Measurements from ENCODE around the gene USF2. TPM values are rescaled to one million over a fixed set of nuclear protein-coding genes. Genes with fewer than 3 reads are reported as not detected.
A peak's percentile ranks its signal among the peaks of the same experiment; 100 is the strongest.

Gene USF2
- total and polyA plus RNA-seq, 2 of the 4 experiments (the other 2 are of a cell fraction): 21.3 to 65.6 TPM

DNA sequence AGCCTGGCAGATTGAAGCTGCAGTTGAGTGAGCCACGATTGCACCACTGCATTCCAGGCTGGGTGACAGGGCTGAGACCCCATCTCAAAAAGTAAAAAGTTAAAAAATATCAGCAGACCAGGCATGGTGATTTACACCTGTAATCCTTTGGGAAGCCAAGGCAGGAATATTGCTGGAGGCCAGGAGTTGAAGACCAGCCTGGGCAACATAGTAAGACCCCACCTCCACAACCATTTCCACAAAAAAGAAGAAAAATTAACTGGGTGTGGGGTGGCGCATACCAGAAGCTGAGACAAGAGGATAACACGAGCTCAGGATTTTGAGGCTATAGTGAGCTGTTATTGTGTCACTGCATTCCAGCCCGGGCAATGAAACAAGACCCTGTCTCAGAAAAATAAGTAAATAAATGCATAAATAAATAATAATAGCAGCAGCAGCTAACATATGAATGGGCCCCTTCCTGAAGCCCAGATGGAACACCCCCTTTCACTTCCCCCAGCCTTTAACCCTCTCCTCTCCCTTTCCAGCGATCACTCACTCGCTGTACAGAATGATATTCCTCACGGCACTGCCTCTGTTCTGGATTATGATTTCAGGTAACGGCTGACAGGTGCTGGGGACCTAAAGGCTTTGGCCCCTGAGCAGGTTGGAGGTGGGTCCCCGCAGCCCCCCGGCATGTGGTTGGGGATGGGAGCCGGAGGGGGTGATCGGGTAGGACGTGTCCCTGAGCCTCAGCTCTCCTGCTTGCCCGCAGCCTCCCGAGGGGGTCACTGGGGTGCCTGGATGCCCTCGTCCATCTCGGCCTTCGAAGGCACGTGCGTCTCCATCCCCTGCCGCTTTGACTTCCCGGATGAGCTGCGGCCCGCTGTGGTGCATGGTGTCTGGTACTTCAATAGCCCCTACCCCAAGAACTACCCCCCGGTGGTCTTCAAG lies 26.4 kb downstream of the USF2 start:
- POLR2A ChIA-PET (ENCODE audit: unreplicated experiment): no interaction called here
- Histone ChIP-seq H2BK15ac (ENCODE audit: low read depth, low read length) (no peak overlapping the region), H3K9me3 (ENCODE audit: control insufficient read depth, insufficient read depth, low read length) (no peaks in the 10 kb centered on the region), H3K14ac (replicated peaks; ENCODE audit: low read depth, low read length) (no peak overlapping the region), H3K79me1 (ENCODE audit: low read depth in 1 of 2, low read length in 2 of 2) (no peaks in the 10 kb centered on the region), H3K23ac (ENCODE audit: low read depth, low read length) (no peak overlapping the region), H3K18ac (ENCODE audit: low read depth, low read length) (no peak overlapping the region), H3K9me1 (ENCODE audit: insufficient read depth, low read length) (peaks cover 15% of the 10 kb centered on the region), H3K4me3 (ENCODE audit: insufficient read depth, low read depth, low read length) (no peak overlapping the region), H4K91ac (ENCODE audit: insufficient read depth, low read depth, low read length) (no peak overlapping the region), H2BK120ac (ENCODE audit: low read depth, low read length) (no peak overlapping the region), H4K20me1 (ENCODE audit: insufficient read depth, low read length) (no peaks in the 10 kb centered on the region), H3K27me3 (ENCODE audit: control insufficient read depth, insufficient read depth, low read length) (peaks cover 21% of the 10 kb centered on the region), H2BK20ac (ENCODE audit: low read depth, low read length) (no peak overlapping the region), H2AFZ (replicated peaks; ENCODE audit: low read length, poor library complexity) (no peak overlapping the region), H3K9ac (ENCODE audit: low read depth, low read length) (no peak overlapping the region), H4K8ac (ENCODE audit: low read depth in 2 of 2, low read length in 2 of 2) (no peak overlapping the region), H2AK9ac (replicated peaks; ENCODE audit: low read depth, low read length, poor library complexity) (no peak overlapping the region), H3K56ac (ENCODE audit: extremely low read depth, insufficient read depth, low read length) (no peak overlapping the region), H3K36me3 (ENCODE audit: control insufficient read depth, insufficient read depth, low read length) (no peaks in the 10 kb centered on the region), H2BK5ac (ENCODE audit: low read depth, low read length, poor library complexity, severe bottlenecking) (no peak overlapping the region), H3K27ac (ENCODE audit: insufficient read depth, low read length) (no peak overlapping the region), H4K5ac (ENCODE audit: low read depth, low read length) (no peak overlapping the region), H3K4me2 (ENCODE audit: low read depth, low read length) (no peak overlapping the region), H2AK5ac (ENCODE audit: low read depth, low read length) (no peak overlapping the region), H3K4ac (ENCODE audit: low read depth, low read length) (no peak overlapping the region), H3K4me1 (ENCODE audit: control insufficient read depth, insufficient read depth, low read length) (no peaks in the 10 kb centered on the region)
- intact Hi-C loops (cut with micrococcal nuclease) (no loop called here), dilution Hi-C loops (cut with HindIII; ENCODE audit: low sequenced_read_pairs, unreplicated experiment) (no loop called here), in situ Hi-C loops (cut with MboI; ENCODE audit: low sequenced_read_pairs) (no loop called here)
- WGBS, 2 experiments (ENCODE audit: extremely low coverage in 2 of 2, insufficient read length in 1 of 2): no CpG with 5 or more reads among the region's 25 CpGs
- DNase-seq (no peak), ATAC-seq (ENCODE audit: low read depth) (0 out of 2 replicates have a peak, but pooled peaks have one; percentile 17)
- no TSS peak for BruUV-seq (replicated peaks)
- CTCF ChIA-PET: interaction anchor here (1.0 kb wide), 1 partner anchor 13 kb away, joined by 3 read pairs; the partner anchor contains the start of gene HAMP
- no peak for TF ChIP-seq FOS (IDR thresholded peaks at IDR 0.05; ENCODE audit: low read depth, low read length)
- TF ChIP-seq RCOR1 (IDR thresholded peaks at IDR 0.05; ENCODE audit: insufficient replicate concordance, low read length): no peak
- TF ChIP-seq RFX5 (IDR thresholded peaks at IDR 0.05; ENCODE audit: low read depth, low read length): no peak
- TF ChIP-seq, protein P1, sequence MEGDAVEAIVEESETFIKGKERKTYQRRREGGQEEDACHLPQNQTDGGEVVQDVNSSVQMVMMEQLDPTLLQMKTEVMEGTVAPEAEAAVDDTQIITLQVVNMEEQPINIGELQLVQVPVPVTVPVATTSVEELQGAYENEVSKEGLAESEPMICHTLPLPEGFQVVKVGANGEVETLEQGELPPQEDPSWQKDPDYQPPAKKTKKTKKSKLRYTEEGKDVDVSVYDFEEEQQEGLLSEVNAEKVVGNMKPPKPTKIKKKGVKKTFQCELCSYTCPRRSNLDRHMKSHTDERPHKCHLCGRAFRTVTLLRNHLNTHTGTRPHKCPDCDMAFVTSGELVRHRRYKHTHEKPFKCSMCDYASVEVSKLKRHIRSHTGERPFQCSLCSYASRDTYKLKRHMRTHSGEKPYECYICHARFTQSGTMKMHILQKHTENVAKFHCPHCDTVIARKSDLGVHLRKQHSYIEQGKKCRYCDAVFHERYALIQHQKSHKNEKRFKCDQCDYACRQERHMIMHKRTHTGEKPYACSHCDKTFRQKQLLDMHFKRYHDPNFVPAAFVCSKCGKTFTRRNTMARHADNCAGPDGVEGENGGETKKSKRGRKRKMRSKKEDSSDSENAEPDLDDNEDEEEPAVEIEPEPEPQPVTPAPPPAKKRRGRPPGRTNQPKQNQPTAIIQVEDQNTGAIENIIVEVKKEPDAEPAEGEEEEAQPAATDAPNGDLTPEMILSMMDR (conservative IDR thresholded peaks at IDR 0.05; ENCODE audit: low read depth, low read length): no peak
- TF ChIP-seq MAZ (IDR thresholded peaks at IDR 0.05; ENCODE audit: borderline replicate concordance, low read depth, low read length): no peak
- no peak for TF ChIP-seq NFE2L2 (IDR thresholded peaks at IDR 0.05; ENCODE audit: low read depth, low read length)
- no peak for TF ChIP-seq RAD21 (IDR thresholded peaks at IDR 0.05; ENCODE audit: low read length)
- no peak for TF ChIP-seq SMC3 (IDR thresholded peaks at IDR 0.05; ENCODE audit: low read depth, low read length)
- TF ChIP-seq, protein P2, sequence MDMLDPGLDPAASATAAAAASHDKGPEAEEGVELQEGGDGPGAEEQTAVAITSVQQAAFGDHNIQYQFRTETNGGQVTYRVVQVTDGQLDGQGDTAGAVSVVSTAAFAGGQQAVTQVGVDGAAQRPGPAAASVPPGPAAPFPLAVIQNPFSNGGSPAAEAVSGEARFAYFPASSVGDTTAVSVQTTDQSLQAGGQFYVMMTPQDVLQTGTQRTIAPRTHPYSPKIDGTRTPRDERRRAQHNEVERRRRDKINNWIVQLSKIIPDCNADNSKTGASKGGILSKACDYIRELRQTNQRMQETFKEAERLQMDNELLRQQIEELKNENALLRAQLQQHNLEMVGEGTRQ (IDR thresholded peaks at IDR 0.05; ENCODE audit: low read depth, low read length): no peak
- TF ChIP-seq CEBPB (IDR thresholded peaks at IDR 0.05; ENCODE audit: low read depth, low read length): no peak
- no peak for TF ChIP-seq MAFK (IDR thresholded peaks at IDR 0.05; ENCODE audit: low read depth, low read length)
- TF ChIP-seq, protein P3, sequence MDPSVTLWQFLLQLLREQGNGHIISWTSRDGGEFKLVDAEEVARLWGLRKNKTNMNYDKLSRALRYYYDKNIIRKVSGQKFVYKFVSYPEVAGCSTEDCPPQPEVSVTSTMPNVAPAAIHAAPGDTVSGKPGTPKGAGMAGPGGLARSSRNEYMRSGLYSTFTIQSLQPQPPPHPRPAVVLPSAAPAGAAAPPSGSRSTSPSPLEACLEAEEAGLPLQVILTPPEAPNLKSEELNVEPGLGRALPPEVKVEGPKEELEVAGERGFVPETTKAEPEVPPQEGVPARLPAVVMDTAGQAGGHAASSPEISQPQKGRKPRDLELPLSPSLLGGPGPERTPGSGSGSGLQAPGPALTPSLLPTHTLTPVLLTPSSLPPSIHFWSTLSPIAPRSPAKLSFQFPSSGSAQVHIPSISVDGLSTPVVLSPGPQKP (IDR thresholded peaks at IDR 0.05; ENCODE audit: borderline replicate concordance, low read depth, low read length): no peak
- no peak for TF ChIP-seq BHLHE40 (IDR thresholded peaks at IDR 0.05; ENCODE audit: low read depth, low read length)
- TF ChIP-seq MXI1 (IDR thresholded peaks at IDR 0.05; ENCODE audit: borderline replicate concordance, low read depth, low read length): no peak

Measured in IMR-90 (cell line).